Nephron (organoid): ENCODE measurements around the gene TNFAIP2.
A peak's percentile ranks its signal among the peaks of the same experiment; 100 is the strongest.

Source experiments
- H3K27ac Mint-ChIP-seq, 3 experiments: 2 replicates each; pipeline ENCODE4 v1.8.0; 2020; ENCODE audit warnings: mixed read lengths in 3 of 3, mild to moderate bottlenecking in 2 of 3, moderate library complexity in 1 of 3
- H3K27me3 Mint-ChIP-seq: 2 replicates; pipeline ENCODE4 v1.8.0; 2021; ENCODE audit warnings: low read depth, mild to moderate bottlenecking, moderate library complexity, mixed read lengths
- H3K36me3 Mint-ChIP-seq: 2 replicates; pipeline ENCODE4 v1.8.0; 2020; ENCODE audit warnings: low read depth, mixed read lengths
- H3K4me1 Mint-ChIP-seq: 2 replicates; pipeline ENCODE4 v1.8.0; 2020; ENCODE audit warnings: mixed read lengths
- H3K4me3 Mint-ChIP-seq, 3 experiments: 2 replicates each; pipeline ENCODE4 v1.8.0; 2020; ENCODE audit warnings: mild to moderate bottlenecking in 3 of 3, mixed read lengths in 3 of 3, moderate library complexity in 2 of 3
- H3K9me3 Mint-ChIP-seq: 2 replicates; pipeline ENCODE4 v1.8.0; 2020; ENCODE audit warnings: mixed read lengths
- TF ChIP-seq, protein P1 (sequence below), 3 experiments: fragments of 200-600 bp; sonication (generic); IDR thresholded peaks; one replicate each; pipeline ENCODE4 v1.5.0; 2021; ENCODE audit warnings: antibody characterized with exemption in 3 of 3; ENCODE audit not compliant: unreplicated experiment in 3 of 3

Gene TNFAIP2

DNA sequence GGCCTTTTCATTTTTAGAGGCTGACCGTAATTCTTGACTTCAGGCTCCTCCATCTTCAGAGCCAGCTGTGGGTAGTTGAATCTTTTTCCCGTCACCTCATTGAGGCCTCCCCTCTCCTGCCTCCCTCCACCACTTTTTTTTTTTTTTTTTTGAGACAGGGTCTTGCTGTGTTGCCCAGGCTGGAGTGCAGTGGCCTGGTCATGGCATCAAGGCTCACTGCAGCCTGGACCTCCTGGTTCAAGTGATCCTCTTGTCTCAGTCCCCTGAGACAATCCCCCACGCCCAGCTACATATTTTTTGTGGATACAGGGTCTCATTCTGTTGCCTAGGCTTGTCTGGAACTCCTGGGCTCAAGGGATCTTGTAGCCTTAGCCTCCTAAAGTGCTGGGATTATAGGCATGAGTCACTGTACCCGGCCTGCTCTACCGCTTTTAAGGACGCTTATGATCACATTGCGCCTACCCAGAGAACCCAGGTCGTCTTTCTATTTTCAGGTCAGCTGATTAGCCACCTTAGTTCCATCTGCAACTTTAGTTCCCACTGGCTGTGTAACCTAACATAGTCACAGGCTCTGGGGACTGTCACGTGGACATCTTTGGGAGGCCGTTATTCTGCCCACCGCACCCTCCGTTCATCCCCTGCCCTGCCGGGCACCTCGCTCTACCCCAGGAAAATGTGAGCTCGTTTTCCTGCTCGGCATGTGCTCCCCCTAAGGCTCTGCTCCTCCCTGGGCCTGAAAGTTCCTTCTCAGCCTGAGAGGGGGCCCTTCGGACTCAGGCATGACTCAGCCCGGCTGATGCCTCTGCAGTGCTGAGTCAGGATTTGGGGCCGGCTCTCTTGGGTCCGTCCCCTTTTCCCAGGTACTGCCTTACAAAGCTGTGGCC lies 13.4 kb downstream of the TNFAIP2 start:
- Mint-ChIP-seq H3K4me1 (peaks cover 47% of the 10 kb centered on the region), H3K36me3 (peaks cover 13% of the 10 kb centered on the region), H3K4me3 (peak overlapping the region in 2 of 3 experiments; percentile 18 to 30), H3K9me3 (no peaks in the 10 kb centered on the region), H3K27me3 (peaks cover 5% of the 10 kb centered on the region), H3K27ac (peak overlapping the region; percentile 37 to 71 (median 63))
- TF ChIP-seq, protein P1, sequence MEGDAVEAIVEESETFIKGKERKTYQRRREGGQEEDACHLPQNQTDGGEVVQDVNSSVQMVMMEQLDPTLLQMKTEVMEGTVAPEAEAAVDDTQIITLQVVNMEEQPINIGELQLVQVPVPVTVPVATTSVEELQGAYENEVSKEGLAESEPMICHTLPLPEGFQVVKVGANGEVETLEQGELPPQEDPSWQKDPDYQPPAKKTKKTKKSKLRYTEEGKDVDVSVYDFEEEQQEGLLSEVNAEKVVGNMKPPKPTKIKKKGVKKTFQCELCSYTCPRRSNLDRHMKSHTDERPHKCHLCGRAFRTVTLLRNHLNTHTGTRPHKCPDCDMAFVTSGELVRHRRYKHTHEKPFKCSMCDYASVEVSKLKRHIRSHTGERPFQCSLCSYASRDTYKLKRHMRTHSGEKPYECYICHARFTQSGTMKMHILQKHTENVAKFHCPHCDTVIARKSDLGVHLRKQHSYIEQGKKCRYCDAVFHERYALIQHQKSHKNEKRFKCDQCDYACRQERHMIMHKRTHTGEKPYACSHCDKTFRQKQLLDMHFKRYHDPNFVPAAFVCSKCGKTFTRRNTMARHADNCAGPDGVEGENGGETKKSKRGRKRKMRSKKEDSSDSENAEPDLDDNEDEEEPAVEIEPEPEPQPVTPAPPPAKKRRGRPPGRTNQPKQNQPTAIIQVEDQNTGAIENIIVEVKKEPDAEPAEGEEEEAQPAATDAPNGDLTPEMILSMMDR (IDR thresholded peaks at IDR 0.05; ENCODE audit: unreplicated experiment in 3 of 3) = no peak

DNA sequence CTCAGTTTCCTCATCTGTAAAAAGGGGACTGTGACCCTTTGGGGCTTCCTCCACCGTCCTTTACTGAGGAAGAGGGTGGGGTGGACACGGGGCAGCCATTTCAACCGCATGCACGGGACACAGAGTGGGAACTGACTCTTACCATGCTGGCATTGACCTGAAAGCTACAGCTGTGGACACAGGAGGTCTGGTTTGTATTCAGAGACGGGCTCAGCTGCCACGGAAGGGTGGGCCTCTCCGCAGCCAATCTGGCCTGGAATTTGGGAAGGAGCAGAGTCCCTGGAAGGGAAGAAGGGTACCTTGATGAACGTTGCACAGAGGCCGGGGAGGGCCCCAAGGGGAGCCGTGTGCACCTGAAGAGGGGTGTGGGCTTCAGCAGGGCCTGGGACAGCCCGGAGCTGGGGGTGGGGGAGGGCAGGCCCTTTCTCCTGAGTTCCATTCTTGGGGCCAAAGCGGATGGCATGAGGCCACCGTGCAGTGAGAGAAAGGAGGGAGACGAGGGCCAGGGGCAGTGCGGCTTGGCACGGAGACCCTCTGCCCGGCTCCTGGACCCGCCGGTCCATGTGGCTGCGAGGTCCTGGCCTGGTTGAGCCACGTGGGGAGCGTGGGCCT lies 14.5 kb downstream of the TNFAIP2 start:
- Mint-ChIP-seq H3K27ac (peak overlapping the region; percentile 37 to 71 (median 63)), H3K36me3 (peaks cover 11% of the 10 kb centered on the region), H3K27me3 (peaks cover 5% of the 10 kb centered on the region), H3K4me1 (peaks cover 51% of the 10 kb centered on the region), H3K4me3 (peak overlapping the region in 2 of 3 experiments; percentile 57 to 62), H3K9me3 (no peaks in the 10 kb centered on the region)
- TF ChIP-seq, protein P1 (IDR thresholded peaks at IDR 0.05; ENCODE audit: unreplicated experiment in 3 of 3) = no peak

- peaks cover 9% of the 10 kb centered on the region for H3K36me3 Mint-ChIP-seq
- TF ChIP-seq, protein P1 (IDR thresholded peaks at IDR 0.05; ENCODE audit: unreplicated experiment in 3 of 3) = no peak
- no peaks in the 10 kb centered on the region for H3K9me3 Mint-ChIP-seq
- H3K27ac Mint-ChIP-seq = peak overlapping the region; percentile 80 to 85 (median 81)
- peaks cover 5% of the 10 kb centered on the region for H3K27me3 Mint-ChIP-seq
- H3K4me1 Mint-ChIP-seq = peaks cover 51% of the 10 kb centered on the region
- H3K4me3 Mint-ChIP-seq = peak overlapping the region; percentile 60 to 78 (median 77)
These were observed 15.3 kb downstream of the TNFAIP2 start for GRCh38 chr14:103138301-103139131.

DNA sequence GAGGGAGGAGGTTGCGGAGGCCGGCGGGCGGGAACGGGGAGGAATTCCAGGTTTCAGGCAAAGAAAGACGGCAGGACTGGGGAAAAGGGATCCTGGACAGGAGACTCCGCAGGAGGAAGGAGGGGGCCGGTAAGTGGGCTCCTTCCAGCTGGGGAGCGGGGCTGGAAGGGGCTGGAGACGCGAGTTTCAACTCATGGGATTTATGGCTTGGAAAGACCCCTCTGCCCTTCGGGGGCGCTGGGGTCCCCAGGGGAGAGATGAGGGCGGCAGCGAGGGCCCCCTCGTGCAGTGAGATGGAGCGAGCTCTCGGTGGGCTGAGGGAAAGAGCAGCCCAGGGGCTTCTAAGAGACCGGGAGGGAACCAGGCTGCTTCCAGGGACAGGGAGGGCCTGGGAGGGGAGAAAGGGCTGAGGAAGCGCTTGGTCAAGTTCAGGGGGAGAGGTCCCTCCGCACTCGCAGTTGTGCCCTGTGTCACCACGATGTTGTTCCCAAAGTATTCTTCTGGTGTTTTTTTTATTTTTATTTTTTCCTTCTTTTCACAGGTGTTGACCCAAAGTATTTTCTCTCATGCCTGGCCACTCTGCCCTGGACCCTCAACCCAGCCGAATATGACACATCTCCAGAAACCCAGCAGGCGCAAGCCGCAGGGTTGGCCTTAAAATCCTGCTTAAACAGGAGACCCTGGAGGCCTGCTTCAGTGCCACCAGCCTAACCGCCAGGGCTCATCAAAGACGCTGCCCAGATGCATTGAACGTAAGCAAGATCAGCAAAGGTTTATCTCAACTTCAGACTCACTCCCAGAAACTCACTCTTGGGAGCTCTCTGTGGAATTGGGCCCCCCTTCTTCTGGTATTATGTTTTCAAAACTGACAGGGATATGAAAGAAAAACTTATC lies 16.1 kb downstream of the TNFAIP2 start:
- TF ChIP-seq, protein P1 (IDR thresholded peaks at IDR 0.05; ENCODE audit: unreplicated experiment in 3 of 3) = no peak

More for the DNA sequence above, 16.1 kb downstream of the TNFAIP2 start:
- Mint-ChIP-seq H3K27me3 (no peaks in the 10 kb centered on the region), H3K36me3 (peaks cover 5% of the 10 kb centered on the region), H3K9me3 (no peaks in the 10 kb centered on the region), H3K4me1 (peaks cover 51% of the 10 kb centered on the region), H3K27ac (peak overlapping the region; percentile 80 to 85 (median 81)), H3K4me3 (peak overlapping the region; percentile 60 to 78 (median 77))
